Fibroblast of pulmonary artery (primary cell): Measurements from ENCODE around the gene SNRPB2.

Source experiments
- DNase-seq: peaks from one replicate; pipeline ENCODE4 v3.0.0-alpha.2; 2010; ENCODE audit warnings: low read depth
- H3K4me3 ChIP-seq: replicated peaks from 2 replicates; pipeline ENCODE4 v1.5.1; 2011; ENCODE audit warnings: low read depth, mild to moderate bottlenecking, control low read depth, low read length, moderate library complexity
- CTCF ChIP-seq: IDR thresholded peaks from 2 replicates; pipeline ENCODE4 v1.5.1; 2011; ENCODE audit warnings: mild to moderate bottlenecking, control low read depth, low read length, inconsistent platforms; ENCODE audit errors: missing control alignments

SNRPB2 gene

GRCh38 chr20:16693278-16693677, 36.5 kb upstream of the SNRPB2 start:
- no peak for DNase-seq
- no peak overlapping the region for H3K4me3 ChIP-seq
- TF ChIP-seq CTCF: no peak

GRCh38 chr20:16694161-16694560, 35.7 kb upstream of the SNRPB2 start:
- TF ChIP-seq CTCF: no peak
- no peak overlapping the region for H3K4me3 ChIP-seq
- DNase-seq: no peak

DNA sequence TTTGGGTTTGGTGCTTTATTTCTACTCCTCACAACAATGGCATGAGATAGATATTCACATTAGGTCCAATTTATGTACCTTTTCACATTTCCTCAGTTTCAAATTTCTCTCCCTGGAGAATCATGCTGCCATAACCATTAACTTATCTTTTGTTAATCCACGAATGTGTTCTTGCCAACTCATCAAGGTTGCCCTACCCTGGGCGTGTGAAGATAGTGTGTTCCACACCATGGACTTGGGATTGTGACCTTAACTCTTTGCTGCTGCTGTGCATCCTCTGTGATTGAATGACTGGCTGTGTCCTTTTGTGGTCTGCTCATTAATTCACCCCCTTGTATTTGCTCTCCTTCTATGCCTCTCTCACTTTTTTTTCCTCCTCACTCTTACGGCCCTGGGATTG, 34.2 kb upstream of the SNRPB2 start:
- no peak overlapping the region for H3K4me3 ChIP-seq
- no peak for DNase-seq
- TF ChIP-seq CTCF: no peak

DNA sequence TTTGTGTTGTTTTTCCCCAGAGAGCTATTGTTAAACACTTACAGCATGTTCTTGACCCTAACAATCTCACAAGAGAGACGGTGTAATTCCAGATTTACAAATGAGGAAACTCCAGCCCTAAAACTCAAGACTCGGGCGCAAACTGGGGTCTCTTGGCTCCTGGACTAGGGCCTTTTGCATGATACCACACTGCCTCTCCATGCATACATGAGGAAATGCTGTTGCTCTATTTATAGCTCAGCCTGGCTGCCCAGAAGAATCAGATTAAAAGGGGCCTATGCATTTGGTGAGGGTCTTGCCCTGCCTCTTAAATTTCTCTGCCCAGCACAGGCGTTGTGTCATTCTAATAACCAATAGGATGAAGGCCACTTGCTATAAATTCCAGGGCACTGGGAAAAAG, 30.5 kb upstream of the SNRPB2 start:
- H3K4me3 ChIP-seq: no peak overlapping the region
- no peak for DNase-seq
- TF ChIP-seq CTCF: no peak

DNA sequence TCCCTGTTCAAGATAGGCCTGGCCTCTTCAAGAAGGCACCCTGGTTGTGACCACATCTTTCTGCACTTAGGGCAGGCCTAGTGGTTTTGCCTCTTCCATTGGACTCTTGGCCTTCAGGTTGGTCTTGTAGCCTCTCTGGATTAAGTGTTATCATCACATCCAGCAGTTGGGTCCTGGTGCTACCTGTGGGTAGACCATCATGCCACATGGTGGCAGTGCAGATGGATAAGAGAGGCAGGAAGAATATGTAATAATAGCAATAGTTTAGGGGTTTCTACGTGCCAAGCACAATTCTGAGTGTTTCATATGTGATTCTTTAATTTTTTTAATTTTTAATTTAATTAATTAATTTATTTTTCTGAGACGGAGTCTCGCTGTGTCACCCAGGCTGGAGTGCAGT, 28.5 kb upstream of the SNRPB2 start:
- peak; percentile 22 for TF ChIP-seq CTCF
- H3K4me3 ChIP-seq: no peak overlapping the region
- DNase-seq: peak; percentile 1

DNA sequence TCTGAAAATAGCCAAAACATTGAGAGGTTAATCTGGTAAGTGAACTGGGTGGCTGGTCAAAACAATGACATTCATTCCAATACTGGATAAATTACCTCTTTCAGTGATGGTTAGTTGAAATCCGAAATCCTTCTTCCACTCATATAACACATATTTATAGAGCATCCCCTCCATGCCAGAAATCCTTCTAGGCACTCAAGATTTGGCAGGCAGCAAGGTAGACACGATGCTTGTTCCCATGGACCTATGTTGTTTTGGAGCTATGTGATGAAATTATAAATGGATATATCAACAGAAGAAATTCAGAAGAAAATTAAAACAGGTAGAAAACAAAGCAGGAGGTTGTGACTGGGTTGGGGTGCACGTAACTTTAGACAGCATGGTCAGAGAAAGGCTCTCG, 26.3 kb upstream of the SNRPB2 start:
- DNase-seq: no peak
- no peak overlapping the region for H3K4me3 ChIP-seq
- TF ChIP-seq CTCF: no peak

DNA sequence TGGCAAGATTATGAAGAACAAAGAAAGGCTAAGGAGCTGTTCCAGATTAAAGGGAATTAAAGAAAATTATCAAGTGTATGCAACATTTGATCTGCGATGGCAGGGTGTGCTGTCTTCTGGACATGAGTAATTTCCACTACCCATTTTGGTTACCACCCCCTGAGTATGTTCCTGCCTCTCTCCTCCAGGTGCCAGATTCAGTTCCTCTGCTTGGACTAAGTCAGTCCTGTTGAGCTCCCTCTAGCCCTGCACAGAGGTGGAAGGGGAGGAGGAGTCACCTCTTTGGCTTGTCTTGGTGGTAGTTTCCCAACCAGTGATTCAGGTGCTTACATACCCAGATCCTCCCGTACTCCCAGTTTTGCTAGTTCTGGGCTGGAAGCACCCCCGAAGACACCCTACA, 22.2 kb upstream of the SNRPB2 start:
- DNase-seq: no peak
- H3K4me3 ChIP-seq: no peak overlapping the region
- no peak for TF ChIP-seq CTCF
